Thyroid gland (tissue), 4 donors: ENCODE results near the gene YPEL1. TPM values are rescaled to one million over a fixed set of nuclear protein-coding genes. Genes with fewer than 3 reads are reported as not detected.
"Not testable (repeated sequence)": the region's sequence is repeated elsewhere in the genome, so short reads cannot be mapped to it uniquely, and the experiment has no call there.

Experiments
- DNase-seq, 2 donors: peaks; one replicate each; pipeline ENCODE4 v3.0.0-alpha.2; 2019
- H3K27ac ChIP-seq, 3 donors: fragments of 200-600 bp; sonication (generic); 1 replicate in 2 of 3; 2 replicates in 1 of 3; pipeline ENCODE4 v1.5.1; 2016 to 2019; ENCODE audit warnings: mild to moderate bottlenecking in 1 of 3, moderate library complexity in 1 of 3
- H3K27me3 ChIP-seq: fragments of 200-600 bp; sonication (generic); one replicate; pipeline ENCODE4 v1.5.1; 2019
- H3K36me3 ChIP-seq, 2 donors: fragments of 200-600 bp; sonication (generic); one replicate each; pipeline ENCODE4 v1.5.1; 2016 to 2019
- H3K4me1 ChIP-seq, 2 donors: fragments of 200-600 bp; sonication (generic); one replicate each; pipeline ENCODE4 v1.5.1; 2017 to 2019
- H3K4me3 ChIP-seq, 3 donors: fragments of 200-600 bp; sonication (generic); replicated peaks in 1 of 3; 1 replicate in 2 of 3; 2 replicates in 1 of 3; pipeline ENCODE4 v1.5.1; 2016; ENCODE audit warnings: mild to moderate bottlenecking in 1 of 3
- H3K9me3 ChIP-seq: fragments of 200-600 bp; sonication (generic); one replicate; pipeline ENCODE4 v1.5.1; 2017
- POLR2A ChIP-seq, 2 donors: fragments of 450-650 bp; IDR thresholded peaks; one replicate each; pipeline ENCODE4 v1.6.1; 2017; ENCODE audit warnings: antibody characterized with exemption in 2 of 2, mild to moderate bottlenecking in 2 of 2, moderate library complexity in 1 of 2
- WGBS, 2 donors: methylation state at CpG; one replicate each; pipeline ENCODE4 v1.1.5; 2017; 5-methylcytosine and 5-hydroxymethylcytosine counted together
- intact Hi-C: fragments of 100-400 bp; cut with DNase I; formaldehyde crosslinking; loops from one replicate; pipeline ENCODE4 v1.15.1; 2023
- total RNA-seq, 4 donors: library from RNA; depleted of rRNA; stranded (reverse); fragments of >200 nt; gene quantifications; one replicate each; pipeline ENCODE4 v1.2.3, GENCODE V29; 2016
- TF ChIP-seq, protein P1 (sequence below), 6 experiments: fragments of 200-600 bp in 3 of 6; fragments of 450-650 bp in 3 of 6; sonication (generic) in 3 of 6; IDR thresholded peaks; one replicate each; pipeline ENCODE4 v1.5.1; 2016 to 2019; ENCODE audit warnings: antibody characterized with exemption in 6 of 6, mild to moderate bottlenecking in 2 of 6, inconsistent platforms in 1 of 6, moderate library complexity in 1 of 6

The YPEL1 gene
- total RNA-seq, 4 donors from 2014 or later, result 4.1 to 6.7 (median 5.4) TPM

- WGBS, 2 donors, result 28 to 32% methylated on average over 8 to 12 of the region's 65 CpGs
- peaks cover 6 to 8% of the 10 kb centered on the region in 2 donors for H3K4me1 ChIP-seq
- H3K36me3 ChIP-seq, result no peaks in the 10 kb centered on the region
- intact Hi-C loops, result loop anchor here (5.0 to 10.0 kb wide), 2 partner anchors 129 to 201 kb away; partner anchors contain the start of gene MAPK1
- no peak for DNase-seq
- TF ChIP-seq POLR2A (IDR thresholded peaks at IDR 0.05), result no peak
- TF ChIP-seq, protein P1, sequence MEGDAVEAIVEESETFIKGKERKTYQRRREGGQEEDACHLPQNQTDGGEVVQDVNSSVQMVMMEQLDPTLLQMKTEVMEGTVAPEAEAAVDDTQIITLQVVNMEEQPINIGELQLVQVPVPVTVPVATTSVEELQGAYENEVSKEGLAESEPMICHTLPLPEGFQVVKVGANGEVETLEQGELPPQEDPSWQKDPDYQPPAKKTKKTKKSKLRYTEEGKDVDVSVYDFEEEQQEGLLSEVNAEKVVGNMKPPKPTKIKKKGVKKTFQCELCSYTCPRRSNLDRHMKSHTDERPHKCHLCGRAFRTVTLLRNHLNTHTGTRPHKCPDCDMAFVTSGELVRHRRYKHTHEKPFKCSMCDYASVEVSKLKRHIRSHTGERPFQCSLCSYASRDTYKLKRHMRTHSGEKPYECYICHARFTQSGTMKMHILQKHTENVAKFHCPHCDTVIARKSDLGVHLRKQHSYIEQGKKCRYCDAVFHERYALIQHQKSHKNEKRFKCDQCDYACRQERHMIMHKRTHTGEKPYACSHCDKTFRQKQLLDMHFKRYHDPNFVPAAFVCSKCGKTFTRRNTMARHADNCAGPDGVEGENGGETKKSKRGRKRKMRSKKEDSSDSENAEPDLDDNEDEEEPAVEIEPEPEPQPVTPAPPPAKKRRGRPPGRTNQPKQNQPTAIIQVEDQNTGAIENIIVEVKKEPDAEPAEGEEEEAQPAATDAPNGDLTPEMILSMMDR (IDR thresholded peaks at IDR 0.05), result no peak
- no peaks in the 10 kb centered on the region for H3K9me3 ChIP-seq
- no peaks in the 10 kb centered on the region for H3K27me3 ChIP-seq
- peak overlapping the region in 1 of 3 donors; percentile 17 for H3K27ac ChIP-seq
- peak overlapping the region in 1 of 3 donors; percentile 59 for H3K4me3 ChIP-seq
Measured at GRCh38 chr22:21736084-21736642, 569 bp upstream of the YPEL1 start.

DNA sequence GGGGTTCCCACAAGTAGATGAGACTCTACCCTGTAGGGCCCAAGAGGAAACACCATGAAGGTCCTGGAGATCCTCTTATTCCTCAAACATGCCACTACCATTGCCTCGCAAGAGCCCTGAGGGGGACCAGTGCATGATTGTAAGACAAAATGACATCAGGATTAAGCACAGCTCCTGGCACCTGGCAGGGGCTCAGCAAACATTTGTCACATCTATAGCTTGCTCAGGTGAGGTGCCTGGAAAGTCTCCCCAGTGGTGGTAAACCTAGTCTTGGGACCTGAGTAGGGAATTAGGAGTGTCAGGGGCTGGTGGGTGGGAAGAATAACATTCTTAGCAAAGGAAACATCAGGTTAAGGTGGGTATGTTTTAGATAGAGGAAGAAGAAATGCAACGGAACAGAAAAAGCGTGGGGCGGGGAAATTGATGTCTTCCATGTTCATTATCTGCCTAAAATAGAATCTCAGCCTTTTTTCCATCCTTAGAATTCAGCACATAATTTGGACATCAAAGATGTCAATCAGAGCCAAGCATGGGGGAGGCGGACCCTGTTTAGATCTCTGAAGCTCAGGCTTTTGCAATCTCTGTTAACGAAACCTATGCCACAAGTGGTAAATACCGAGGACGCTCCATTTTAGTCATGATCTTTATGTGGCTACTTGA, 924 bp downstream of the YPEL1 start:
- H3K36me3 ChIP-seq, result no peaks in the 10 kb centered on the region
- no peaks in the 10 kb centered on the region for H3K9me3 ChIP-seq
- TF ChIP-seq, protein P1 (IDR thresholded peaks at IDR 0.05), result no peak
- TF ChIP-seq POLR2A (IDR thresholded peaks at IDR 0.05), result no peak
- H3K4me1 ChIP-seq, result peaks cover 6 to 8% of the 10 kb centered on the region in 2 donors
- no peaks in the 10 kb centered on the region for H3K27me3 ChIP-seq
- intact Hi-C loops, result loop anchor here (5.0 to 10.0 kb wide), 2 partner anchors 130 to 203 kb away; partner anchors contain the start of gene MAPK1
- DNase-seq, result no peak
- WGBS, 2 donors, result 20% methylated on average over 8 of the region's 8 CpGs
- peak overlapping the region in 2 of 3 donors; percentile 38 to 52 for H3K27ac ChIP-seq
- peak overlapping the region; percentile 12 to 55 (median 28) for H3K4me3 ChIP-seq

DNA sequence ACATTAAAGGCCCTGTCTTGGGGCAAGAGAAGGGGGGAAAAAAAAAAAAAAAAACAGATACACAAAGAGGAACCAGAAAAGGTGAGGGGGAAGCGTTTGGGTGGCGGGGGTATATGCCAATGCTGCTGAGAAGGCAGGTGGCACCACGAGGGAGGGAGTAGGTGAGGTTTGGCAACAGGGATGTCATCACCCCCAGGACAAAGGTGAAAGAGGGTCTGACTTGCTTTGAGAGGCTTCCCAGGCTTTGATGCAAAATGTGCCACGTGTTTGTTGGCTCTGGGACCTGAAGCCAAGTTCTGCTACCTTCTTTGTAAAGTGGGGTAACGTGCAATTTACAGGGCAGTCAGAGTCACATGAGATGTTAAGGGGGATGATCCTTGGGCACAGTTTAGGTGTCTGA, 4.1 kb downstream of the YPEL1 start:
- no peaks in the 10 kb centered on the region for H3K27me3 ChIP-seq
- intact Hi-C loops, result loop anchor here (10.0 kb wide), 1 partner anchor 133 kb away; the partner anchor contains the start of gene MAPK1
- WGBS, 2 donors, result 80 to 89% methylated on average over 4 to 5 of the region's 5 CpGs
- no peaks in the 10 kb centered on the region for H3K36me3 ChIP-seq
- H3K4me3 ChIP-seq, result no peak overlapping the region
- TF ChIP-seq POLR2A (IDR thresholded peaks at IDR 0.05), result no peak
- TF ChIP-seq, protein P1 (IDR thresholded peaks at IDR 0.05), result no peak
- no peak for DNase-seq
- peaks cover 6 to 8% of the 10 kb centered on the region in 2 donors for H3K4me1 ChIP-seq
- H3K9me3 ChIP-seq, result no peaks in the 10 kb centered on the region
- no peak overlapping the region for H3K27ac ChIP-seq

GRCh38 chr22:21730535-21731308, 4.9 kb downstream of the YPEL1 start:
- no peaks in the 10 kb centered on the region for H3K27me3 ChIP-seq
- intact Hi-C loops, result loop anchor here (10.0 kb wide), 1 partner anchor 134 kb away; the partner anchor contains the start of gene MAPK1
- no peaks in the 10 kb centered on the region for H3K9me3 ChIP-seq
- DNase-seq, result no peak
- TF ChIP-seq POLR2A (IDR thresholded peaks at IDR 0.05), result no peak
- TF ChIP-seq, protein P1 (IDR thresholded peaks at IDR 0.05), result no peak
- no peak overlapping the region for H3K4me3 ChIP-seq
- WGBS, 2 donors, result 91 to 97% methylated on average over 9 of the region's 9 CpGs
- H3K27ac ChIP-seq, result no peak overlapping the region
- H3K36me3 ChIP-seq, result no peaks in the 10 kb centered on the region
- H3K4me1 ChIP-seq, result peaks cover 6 to 8% of the 10 kb centered on the region in 2 donors

DNA sequence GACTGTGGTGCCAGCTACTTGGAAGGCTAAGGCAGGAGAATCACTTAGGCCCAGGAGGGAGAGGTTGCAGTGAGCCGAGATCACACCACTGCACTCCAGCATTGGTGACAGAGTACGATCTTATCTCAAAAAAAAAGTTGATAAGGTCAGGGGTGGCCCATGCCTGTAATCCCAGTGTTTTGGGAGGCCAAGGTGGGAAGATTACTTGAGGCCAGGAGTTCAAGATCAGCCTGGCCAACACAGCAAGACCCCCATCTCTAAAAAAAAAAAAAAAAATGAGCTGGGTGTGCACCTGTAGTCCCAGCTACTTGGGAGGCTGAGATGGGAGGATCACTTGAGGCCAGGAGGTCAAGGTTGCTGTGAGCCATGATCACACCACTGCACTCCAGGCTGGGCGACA, 6.4 kb downstream of the YPEL1 start:
- H3K9me3 ChIP-seq, H3K36me3 ChIP-seq, H3K27me3 ChIP-seq, H3K4me1 ChIP-seq, DNase-seq, H3K27ac ChIP-seq, intact Hi-C loops, H3K4me3 ChIP-seq: not testable (repeated sequence)
- WGBS, 2 donors, result 92 to 94% methylated on average over 3 of the region's 3 CpGs
